IPS-18a (cell line): ENCODE results near the gene HRC.

Experiments
- H3K27ac ChIP-seq: one replicate; pipeline ENCODE4 v1.5.1; 2013; ENCODE audit warnings: low read length
- H3K27me3 ChIP-seq: one replicate; pipeline ENCODE4 v1.6.1; 2013; ENCODE audit warnings: mild to moderate bottlenecking, low read length; ENCODE audit not compliant: control insufficient read depth, insufficient read depth
- H3K36me3 ChIP-seq: one replicate; pipeline ENCODE4 v1.6.1; 2013; ENCODE audit warnings: low read depth, low read length; ENCODE audit not compliant: control insufficient read depth
- H3K4me1 ChIP-seq: one replicate; pipeline ENCODE4 v1.6.1; 2013; ENCODE audit warnings: low read depth, low read length; ENCODE audit not compliant: control insufficient read depth
- H3K4me3 ChIP-seq: one replicate; pipeline ENCODE4 v1.5.1; 2013; ENCODE audit warnings: low read length
- H3K9ac ChIP-seq: one replicate; pipeline ENCODE4 v1.6.1; 2013; ENCODE audit warnings: mild to moderate bottlenecking, low read length, moderate library complexity
- H3K9me3 ChIP-seq: one replicate; pipeline ENCODE4 v1.6.1; 2013; ENCODE audit warnings: low read depth, low read length; ENCODE audit not compliant: control insufficient read depth

HRC gene

GRCh38 chr19:49155005-49155819 lies at the start of gene HRC:
HRC (minus strand) TSS chr19:49155396; CDS start chr19:49155237, 159 bp downstream.
- H3K4me1 ChIP-seq: peaks cover 12% of the 10 kb centered on the region
- no peak within 1 kb of the TSS for H3K9ac ChIP-seq
- no peak within 1 kb of the TSS for H3K27ac ChIP-seq
- H3K4me3 ChIP-seq: no peak within 1 kb of the TSS
- no peaks in the 10 kb centered on the region for H3K36me3 ChIP-seq
- peaks cover 32% of the 10 kb centered on the region for H3K27me3 ChIP-seq
- no peaks in the 10 kb centered on the region for H3K9me3 ChIP-seq

GRCh38 chr19:49201042-49201441 lies 45.8 kb upstream of the HRC start:
- H3K9me3 ChIP-seq: no peaks in the 10 kb centered on the region
- no peak overlapping the region for H3K4me3 ChIP-seq
- no peak overlapping the region for H3K9ac ChIP-seq
- no peaks in the 10 kb centered on the region for H3K36me3 ChIP-seq
- H3K27ac ChIP-seq: no peak overlapping the region
- no peaks in the 10 kb centered on the region for H3K27me3 ChIP-seq
- H3K4me1 ChIP-seq: no peaks in the 10 kb centered on the region

GRCh38 chr19:49200238-49200862 lies 45.2 kb upstream of the HRC start:
- no peak overlapping the region for H3K4me3 ChIP-seq
- no peak overlapping the region for H3K27ac ChIP-seq
- H3K9ac ChIP-seq: no peak overlapping the region
- no peaks in the 10 kb centered on the region for H3K9me3 ChIP-seq
- H3K27me3 ChIP-seq: no peaks in the 10 kb centered on the region
- no peaks in the 10 kb centered on the region for H3K4me1 ChIP-seq
- no peaks in the 10 kb centered on the region for H3K36me3 ChIP-seq

- no peak overlapping the region for H3K9ac ChIP-seq
- no peaks in the 10 kb centered on the region for H3K27me3 ChIP-seq
- H3K4me1 ChIP-seq: no peaks in the 10 kb centered on the region
- H3K4me3 ChIP-seq: no peak overlapping the region
- H3K27ac ChIP-seq: no peak overlapping the region
- H3K9me3 ChIP-seq: no peaks in the 10 kb centered on the region
- no peaks in the 10 kb centered on the region for H3K36me3 ChIP-seq
Observed at GRCh38 chr19:49196527-49197240, 41.5 kb upstream of the HRC start.

- Histone ChIP-seq H3K9ac (no peak overlapping the region), H3K4me3 (no peak overlapping the region), H3K9me3 (no peaks in the 10 kb centered on the region), H3K36me3 (no peaks in the 10 kb centered on the region), H3K27me3 (no peaks in the 10 kb centered on the region), H3K4me1 (no peaks in the 10 kb centered on the region), H3K27ac (no peak overlapping the region)
Observed at GRCh38 chr19:49194408-49194807, 39.2 kb upstream of the HRC start.

- no peaks in the 10 kb centered on the region for H3K9me3 ChIP-seq
- H3K4me1 ChIP-seq: no peaks in the 10 kb centered on the region
- no peaks in the 10 kb centered on the region for H3K36me3 ChIP-seq
- H3K27me3 ChIP-seq: no peaks in the 10 kb centered on the region
- no peak overlapping the region for H3K4me3 ChIP-seq
- H3K9ac ChIP-seq: no peak overlapping the region
- H3K27ac ChIP-seq: no peak overlapping the region
Observed at GRCh38 chr19:49193822-49194394, 38.7 kb upstream of the HRC start.

- H3K9me3 ChIP-seq: no peaks in the 10 kb centered on the region
- H3K36me3 ChIP-seq: no peaks in the 10 kb centered on the region
- H3K27me3 ChIP-seq: no peaks in the 10 kb centered on the region
- no peak overlapping the region for H3K4me3 ChIP-seq
- no peaks in the 10 kb centered on the region for H3K4me1 ChIP-seq
- H3K9ac ChIP-seq: no peak overlapping the region
- H3K27ac ChIP-seq: no peak overlapping the region
Observed at GRCh38 chr19:49190781-49191180, 35.6 kb upstream of the HRC start.

GRCh38 chr19:49189259-49189658 lies 34.1 kb upstream of the HRC start:
- no peaks in the 10 kb centered on the region for H3K27me3 ChIP-seq
- no peak overlapping the region for H3K27ac ChIP-seq
- H3K4me3 ChIP-seq: no peak overlapping the region
- no peaks in the 10 kb centered on the region for H3K4me1 ChIP-seq
- no peak overlapping the region for H3K9ac ChIP-seq
- no peaks in the 10 kb centered on the region for H3K9me3 ChIP-seq
- H3K36me3 ChIP-seq: no peaks in the 10 kb centered on the region

GRCh38 chr19:49188626-49189200 lies 33.5 kb upstream of the HRC start:
- H3K4me1 ChIP-seq: no peaks in the 10 kb centered on the region
- no peaks in the 10 kb centered on the region for H3K9me3 ChIP-seq
- H3K36me3 ChIP-seq: no peaks in the 10 kb centered on the region
- H3K9ac ChIP-seq: no peak overlapping the region
- H3K27me3 ChIP-seq: no peaks in the 10 kb centered on the region
- H3K27ac ChIP-seq: no peak overlapping the region
- no peak overlapping the region for H3K4me3 ChIP-seq

GRCh38 chr19:49186108-49186507 lies 30.9 kb upstream of the HRC start:
- H3K9me3 ChIP-seq: no peaks in the 10 kb centered on the region
- no peaks in the 10 kb centered on the region for H3K4me1 ChIP-seq
- no peaks in the 10 kb centered on the region for H3K36me3 ChIP-seq
- no peaks in the 10 kb centered on the region for H3K27me3 ChIP-seq
- no peak overlapping the region for H3K9ac ChIP-seq
- H3K27ac ChIP-seq: no peak overlapping the region
- no peak overlapping the region for H3K4me3 ChIP-seq

- Histone ChIP-seq H3K9ac (no peak overlapping the region), H3K4me1 (no peaks in the 10 kb centered on the region), H3K9me3 (no peaks in the 10 kb centered on the region), H3K4me3 (no peak overlapping the region), H3K27me3 (no peaks in the 10 kb centered on the region), H3K36me3 (no peaks in the 10 kb centered on the region), H3K27ac (no peak overlapping the region)
Observed at GRCh38 chr19:49182848-49183375, 27.7 kb upstream of the HRC start.
